ENCODE data around the gene SZT2.

Gene SZT2

DNA sequence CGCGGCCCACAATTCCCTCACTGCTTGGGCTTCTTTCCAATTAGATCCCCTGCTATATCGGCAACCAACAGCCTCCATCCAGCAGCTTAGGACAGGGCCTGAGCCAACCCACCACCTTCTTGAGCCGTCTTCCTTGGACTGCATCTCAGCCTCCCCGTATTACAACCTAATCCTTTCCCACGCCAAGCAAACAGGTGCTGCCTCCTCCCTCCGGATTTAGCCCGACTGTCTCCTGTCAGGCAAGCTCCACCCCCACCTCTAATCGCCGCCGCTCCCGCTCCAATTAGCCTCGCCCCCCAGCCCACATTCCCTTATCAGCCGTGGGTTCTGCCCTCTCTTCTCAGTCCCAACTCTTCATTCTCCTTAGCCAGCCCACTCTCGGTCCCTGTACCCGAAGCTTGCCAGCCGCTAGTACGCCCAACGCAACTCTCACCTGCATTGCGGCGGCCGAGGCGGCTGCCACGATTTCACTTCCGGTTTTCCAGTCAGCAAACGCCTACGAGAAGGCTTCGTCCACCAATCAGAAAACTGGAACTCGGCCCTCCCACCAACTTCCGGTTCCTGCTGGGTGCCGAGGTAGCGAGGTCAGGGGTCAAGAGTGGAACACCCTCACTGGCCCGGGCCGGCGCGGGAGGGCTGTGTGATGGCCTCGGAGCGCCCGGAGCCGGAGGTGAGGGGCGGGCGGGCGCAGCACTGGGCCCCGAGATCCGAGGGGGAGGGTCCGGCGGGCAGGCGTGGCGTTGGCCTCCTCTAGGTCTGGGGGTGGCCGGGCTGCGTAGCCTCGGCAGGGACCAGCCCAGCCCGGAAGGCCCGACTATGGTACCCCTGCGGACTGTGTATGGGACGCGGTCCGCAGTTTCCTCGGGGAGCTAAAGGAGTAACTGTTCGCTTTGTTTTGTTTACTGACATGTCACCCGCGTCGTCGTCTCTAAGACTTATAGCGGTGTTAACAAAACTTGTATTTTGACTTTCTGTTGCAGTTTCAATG, at the start of gene SZT2, which contains the start of gene MED8:
Gene SZT2, plus strand, starts transcription at position 574 of the 988 bp plus-strand sequence. Its CDS starts 70 bp downstream, at position 644.
Gene MED8, minus strand, starts transcription at position 475 of the 988 bp plus-strand sequence. Its CDS starts 36 bp downstream, at position 439.
- DNase-seq (ENCODE audit: extremely low read depth in 1 of 2, low read depth in 1 of 2), result peak; percentile 83 to 85

DNA sequence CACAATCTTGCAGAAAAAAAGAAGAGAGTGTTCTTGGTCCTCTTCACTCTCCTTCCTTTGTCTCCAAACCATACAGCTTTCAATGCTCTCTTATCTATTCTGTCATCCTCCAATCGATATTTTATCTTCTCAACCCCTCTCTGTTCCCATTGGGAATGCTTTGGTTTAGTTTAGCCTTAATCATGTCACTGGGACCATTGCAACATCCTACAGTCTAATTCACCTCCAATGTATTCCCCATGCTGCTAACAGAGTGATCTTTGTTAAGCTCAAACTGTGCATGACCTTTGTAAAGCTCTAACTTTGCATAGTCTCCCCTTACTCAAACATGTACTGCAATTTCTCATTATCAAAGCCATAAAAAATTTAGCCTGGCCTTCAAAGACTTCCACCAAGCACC, 49.1 kb upstream of the SZT2 start:
- no peak for DNase-seq (ENCODE audit: extremely low read depth in 1 of 2, low read depth in 1 of 2)

DNA sequence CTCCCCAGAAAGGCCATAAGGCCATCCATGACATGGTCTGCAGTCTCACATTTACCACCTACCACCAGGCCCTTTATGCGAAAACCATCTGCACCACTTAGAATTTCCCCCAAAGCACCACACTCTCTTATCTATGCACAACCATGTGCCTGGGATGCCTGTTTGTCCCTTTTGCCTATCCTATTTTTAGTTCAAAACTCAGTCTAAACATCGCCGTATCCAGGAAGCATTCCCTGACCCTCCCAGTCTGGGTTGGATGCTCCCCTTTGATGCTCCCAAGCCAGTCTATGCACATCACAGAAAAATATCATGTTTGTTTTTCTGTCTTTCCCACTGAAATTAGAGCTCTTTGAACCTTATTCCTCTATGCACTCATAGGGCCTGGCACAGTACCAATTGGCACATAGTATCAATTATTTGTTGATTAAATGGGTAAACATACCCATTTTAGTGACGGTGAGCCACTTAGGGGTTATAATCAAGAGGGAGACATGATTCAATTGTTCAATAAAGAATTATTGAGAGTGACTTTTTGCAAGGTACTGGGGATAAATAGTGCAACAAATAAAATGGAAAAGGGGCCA, 45.3 kb upstream of the SZT2 start:
- no peak for DNase-seq (ENCODE audit: extremely low read depth in 1 of 2, low read depth in 1 of 2)

DNA sequence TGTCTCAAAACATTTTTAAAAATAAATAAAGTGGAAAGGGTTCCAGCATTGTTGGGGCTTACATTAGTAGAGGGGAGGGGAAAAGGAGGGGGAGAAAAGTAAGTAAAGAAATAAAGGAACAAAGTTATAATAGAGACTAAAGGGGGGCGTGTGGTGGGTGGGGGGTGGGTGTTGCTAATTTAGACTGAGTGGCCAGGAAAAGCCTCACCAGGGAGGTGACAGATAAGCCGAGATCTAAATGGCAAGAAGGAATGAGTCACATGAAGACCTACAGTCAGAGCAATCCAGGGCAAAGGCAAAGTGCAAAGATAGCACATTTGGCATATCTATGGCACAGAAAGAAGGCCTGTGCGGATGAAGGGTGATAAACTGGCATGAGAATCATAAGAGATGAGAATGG, 44.6 kb upstream of the SZT2 start:
- DNase-seq (ENCODE audit: extremely low read depth in 1 of 2, low read depth in 1 of 2), result no peak

DNA sequence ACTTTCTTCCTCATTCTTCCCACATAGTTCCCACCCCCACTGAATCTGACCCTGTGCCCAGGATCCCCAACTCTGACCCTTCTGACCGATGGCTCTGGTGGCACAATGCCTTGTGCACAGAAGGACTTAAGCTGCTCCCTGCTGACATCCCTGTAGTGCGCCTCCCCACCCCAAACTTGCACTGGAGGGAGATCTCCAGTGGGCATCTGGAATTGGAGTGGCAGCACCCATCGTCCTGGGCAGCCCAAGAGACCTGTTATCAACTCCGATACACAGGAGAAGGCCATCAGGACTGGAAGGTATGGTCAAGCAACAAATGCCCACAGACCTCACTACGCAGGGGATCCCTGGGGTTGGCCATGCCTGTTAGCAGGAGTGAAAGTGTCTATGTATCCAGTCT, 43.1 kb upstream of the SZT2 start:
- DNase-seq (ENCODE audit: extremely low read depth in 1 of 2, low read depth in 1 of 2), result no peak

DNA sequence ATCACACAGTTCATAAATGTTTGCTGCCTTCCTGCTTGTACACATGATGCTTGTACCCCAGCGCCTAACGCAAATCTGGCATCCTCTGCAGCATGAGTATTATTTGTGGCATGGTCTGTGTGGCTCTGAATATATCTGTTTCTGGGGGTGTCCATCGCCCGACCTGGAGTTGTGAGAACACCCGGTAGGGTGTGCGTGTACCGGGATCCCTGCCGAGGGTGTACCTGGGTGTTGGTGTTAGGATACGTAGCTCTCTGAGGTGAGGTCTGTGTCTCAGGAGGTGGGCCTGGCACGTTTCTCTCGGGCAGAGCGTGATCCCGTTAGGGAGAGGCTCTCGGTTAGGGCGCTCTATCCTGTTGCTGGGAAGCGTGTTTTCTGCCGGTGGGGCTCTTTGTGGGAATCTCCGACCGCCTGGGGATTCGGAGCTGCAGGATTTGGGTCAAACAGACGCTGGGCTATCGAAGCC, 41.3 kb upstream of the SZT2 start:
- DNase-seq (ENCODE audit: extremely low read depth in 1 of 2, low read depth in 1 of 2), result no peak

DNA sequence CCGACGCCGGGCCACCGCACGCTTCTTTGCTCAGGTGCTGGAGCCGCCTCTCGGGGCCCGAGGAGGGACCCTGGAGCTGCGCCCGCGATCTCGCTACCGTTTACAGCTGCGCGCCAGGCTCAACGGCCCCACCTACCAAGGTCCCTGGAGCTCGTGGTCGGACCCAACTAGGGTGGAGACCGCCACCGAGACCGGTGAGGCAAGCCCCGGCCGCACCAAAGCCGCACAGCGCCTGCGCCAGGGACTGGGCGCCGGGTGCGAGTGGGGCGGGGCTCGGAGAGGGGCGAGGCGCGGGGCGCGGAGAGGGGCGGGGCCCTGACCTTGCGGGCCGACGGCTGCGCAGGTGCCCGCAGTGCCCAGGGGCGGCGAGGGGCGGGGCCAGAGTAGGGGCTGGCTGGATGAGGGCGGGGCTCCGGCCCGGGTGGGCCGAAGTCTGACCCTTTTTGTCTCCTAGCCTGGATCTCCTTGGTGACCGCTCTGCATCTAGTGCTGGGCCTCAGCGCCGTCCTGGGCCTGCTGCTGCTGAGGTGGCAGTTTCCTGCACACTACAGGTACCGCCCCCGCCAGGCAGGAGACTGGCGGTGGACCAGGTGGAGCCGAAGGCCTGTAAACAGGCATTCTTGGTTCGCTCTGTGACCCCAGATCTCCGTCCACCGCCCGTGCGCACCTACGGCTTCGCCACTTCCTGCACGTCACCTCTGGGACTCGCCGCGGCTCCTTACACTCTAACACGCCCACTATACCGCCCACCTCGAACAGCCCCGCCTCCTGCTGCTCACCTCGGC, 40.7 kb upstream of the SZT2 start:
- DNase-seq (ENCODE audit: extremely low read depth in 1 of 2, low read depth in 1 of 2), result peak in 1 of 2 donors; percentile 20

DNA sequence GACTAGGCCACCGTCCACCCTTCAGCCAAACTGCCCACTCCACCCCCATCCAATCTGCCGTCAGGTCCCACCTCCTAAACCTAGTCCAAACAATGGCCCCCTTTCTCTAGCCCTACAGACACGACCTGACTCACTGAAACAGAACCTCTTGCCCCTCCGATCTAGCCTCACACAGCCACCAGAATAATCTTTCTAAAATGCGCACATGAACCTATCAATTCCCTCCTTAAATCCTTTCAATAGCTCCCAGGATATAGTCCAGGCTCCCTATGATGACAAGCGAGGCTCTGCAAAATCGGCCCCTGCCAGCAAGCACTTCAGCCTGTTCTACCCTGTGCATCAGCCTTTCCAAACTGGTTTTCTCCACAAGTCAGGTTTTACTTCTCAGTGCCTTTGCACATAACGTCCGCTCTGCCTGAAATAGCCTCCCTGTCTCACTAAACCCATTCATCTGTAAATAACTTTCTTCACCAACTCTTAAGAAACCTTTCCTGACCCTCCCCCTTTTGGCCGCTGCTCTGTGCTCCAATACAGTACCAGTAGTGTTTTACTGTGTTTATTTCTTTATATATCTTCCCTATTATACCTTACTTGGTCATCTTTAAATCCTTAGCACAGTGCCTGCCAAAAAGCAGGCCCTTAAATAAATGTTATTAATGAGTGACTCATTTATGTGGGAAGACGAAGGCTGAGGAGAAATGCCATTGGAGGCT, 39.9 kb upstream of the SZT2 start:
- DNase-seq (ENCODE audit: extremely low read depth in 1 of 2, low read depth in 1 of 2), result no peak

DNA sequence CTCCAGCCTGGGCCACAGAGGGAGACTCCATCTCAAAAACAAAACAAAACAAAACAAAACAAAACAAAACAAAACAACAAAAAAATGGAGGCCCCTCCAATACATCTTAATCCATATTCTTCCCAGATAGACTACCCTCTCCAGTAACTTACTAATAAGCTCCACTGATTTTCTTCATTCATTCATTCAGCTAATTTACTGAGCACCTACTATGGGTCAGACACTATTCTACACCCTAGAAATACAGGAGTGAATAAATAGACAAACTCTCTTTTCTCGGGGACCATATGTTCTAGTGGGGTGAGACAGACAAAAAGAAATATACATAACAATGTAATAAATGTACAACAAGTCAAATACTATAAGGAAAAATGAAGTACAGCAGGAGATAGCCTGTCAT, 38.7 kb upstream of the SZT2 start:
- no peak for DNase-seq (ENCODE audit: extremely low read depth in 1 of 2, low read depth in 1 of 2)

DNA sequence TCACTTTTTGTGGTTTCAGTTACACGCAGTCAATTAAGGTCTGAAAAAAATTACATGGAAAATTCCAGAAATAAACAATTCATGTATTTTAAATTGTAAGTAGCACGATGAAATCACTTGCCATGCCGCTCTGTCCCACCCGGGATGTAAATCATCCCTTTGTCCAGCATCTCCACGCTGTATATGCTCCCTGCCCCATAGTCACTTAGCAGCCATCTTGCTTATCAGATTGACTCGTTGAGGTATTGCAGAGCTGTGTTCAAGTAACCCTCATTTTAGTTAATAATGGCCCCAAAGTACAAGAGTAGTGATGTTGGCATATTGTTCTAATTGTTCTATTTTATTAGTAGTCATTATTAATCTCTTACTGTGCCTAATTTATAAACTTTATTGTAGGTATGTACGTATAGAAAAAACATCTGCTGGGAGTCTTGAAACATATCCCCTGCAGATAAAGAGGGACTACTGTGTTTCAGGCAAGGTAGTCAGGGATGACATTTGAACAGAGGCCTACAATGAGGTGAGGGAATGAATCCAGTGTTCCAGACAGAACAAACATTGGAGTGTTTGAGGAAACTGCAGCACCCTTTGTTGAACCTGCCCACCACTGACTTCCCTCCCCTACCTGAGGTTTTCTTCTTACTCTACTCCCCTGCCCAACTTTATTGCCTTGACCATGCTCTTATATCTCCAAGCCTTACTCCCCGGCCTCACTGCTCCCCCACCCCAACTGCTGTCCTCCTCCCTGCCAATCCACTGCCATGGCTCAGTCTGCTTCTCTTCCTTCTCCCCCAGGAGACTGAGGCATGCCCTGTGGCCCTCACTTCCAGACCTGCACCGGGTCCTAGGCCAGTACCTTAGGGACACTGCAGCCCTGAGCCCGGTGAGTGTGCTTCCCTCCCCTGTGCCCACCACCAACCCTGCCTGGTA, 38.0 kb upstream of the SZT2 start:
- no peak for DNase-seq (ENCODE audit: extremely low read depth in 1 of 2, low read depth in 1 of 2)

DNA sequence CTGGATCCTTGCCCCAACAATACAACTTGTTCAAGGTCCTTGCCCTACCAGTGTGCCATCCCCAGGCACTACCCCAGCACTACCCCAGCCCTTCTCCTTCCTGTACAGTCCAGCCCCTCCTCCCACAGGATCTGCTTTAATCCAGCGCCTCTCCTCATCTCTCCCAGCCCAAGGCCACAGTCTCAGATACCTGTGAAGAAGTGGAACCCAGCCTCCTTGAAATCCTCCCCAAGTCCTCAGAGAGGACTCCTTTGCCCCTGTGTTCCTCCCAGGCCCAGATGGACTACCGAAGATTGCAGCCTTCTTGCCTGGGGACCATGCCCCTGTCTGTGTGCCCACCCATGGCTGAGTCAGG, 37.4 kb upstream of the SZT2 start:
- DNase-seq (ENCODE audit: extremely low read depth in 1 of 2, low read depth in 1 of 2), result no peak

DNA sequence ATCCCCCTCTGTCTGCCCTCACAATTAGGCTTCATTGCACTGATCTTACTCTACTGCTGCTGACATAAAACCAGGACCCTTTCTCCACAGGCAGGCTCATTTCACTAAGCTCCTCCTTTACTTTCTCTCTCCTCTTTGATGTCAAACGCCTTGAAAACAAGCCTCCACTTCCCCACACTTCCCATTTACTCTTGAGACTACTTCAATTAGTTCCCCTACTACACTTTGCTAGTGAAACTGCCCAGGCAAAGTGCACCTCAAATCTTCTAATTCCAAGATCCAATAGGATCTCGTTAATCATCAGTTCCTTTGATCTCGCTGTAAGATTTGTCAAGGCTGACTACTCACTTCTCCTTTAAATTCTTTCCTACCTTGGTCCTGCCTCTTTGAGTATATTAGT, 36.8 kb upstream of the SZT2 start:
- DNase-seq (ENCODE audit: extremely low read depth in 1 of 2, low read depth in 1 of 2), result no peak

DNA sequence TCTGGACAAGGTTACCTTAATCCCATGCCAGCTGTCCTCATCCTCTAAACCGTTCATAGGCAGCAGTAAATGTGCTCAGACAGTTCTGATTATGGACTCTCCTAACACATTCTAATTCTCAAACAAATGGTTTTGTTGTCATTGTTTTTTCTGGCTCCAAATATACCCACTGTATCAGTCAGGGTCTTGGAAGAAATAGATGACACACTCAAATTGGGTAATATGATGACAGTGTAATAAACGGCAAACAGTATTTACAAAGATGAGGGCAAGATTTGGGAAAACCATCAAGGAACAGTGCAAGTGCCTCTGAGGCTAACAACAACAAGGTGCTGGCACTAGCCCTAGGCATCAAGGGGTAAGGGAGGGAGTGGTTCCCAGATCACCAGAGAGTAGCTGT, 35.2 kb upstream of the SZT2 start:
- DNase-seq (ENCODE audit: extremely low read depth in 1 of 2, low read depth in 1 of 2), result no peak

DNA sequence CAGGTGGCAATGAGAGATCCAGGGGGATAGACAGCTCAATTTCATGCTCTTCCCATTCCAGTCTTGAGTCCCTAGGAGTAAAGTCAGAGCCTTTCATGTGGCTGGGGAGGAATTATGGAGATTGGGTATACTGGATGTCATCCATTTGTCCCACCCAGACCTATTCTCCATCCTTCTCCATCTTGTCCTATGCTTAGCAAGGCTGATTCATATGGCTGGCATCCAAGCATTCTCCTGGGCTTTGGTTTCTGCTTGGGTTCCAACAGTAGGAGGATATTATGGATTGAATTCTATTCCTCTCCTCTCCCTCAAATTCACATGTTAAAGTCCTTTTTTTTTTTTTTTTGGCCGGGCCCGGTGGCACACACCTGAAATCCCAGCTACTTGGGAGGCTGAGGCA, 34.8 kb upstream of the SZT2 start:
- no peak for DNase-seq (ENCODE audit: extremely low read depth in 1 of 2, low read depth in 1 of 2)

DNA sequence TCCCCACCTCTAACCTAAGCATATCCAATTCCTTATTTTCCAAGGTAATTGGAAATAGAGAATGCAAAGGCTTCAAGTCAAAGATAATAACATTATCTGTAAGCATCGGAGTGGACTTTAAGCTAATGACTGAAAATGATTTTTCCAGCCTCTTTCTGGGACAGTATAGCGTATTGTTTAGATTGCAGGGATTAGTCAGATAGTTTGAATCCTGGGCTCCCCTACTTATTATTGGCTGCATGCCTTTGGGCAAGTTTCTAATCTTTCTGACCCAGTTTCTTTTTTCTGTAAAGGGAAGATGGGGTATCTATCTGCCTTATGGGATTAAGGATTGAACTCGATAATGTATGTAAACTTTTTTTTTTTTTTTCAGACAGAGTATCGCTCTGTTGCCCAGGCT, 32.4 kb upstream of the SZT2 start:
- DNase-seq (ENCODE audit: extremely low read depth in 1 of 2, low read depth in 1 of 2), result no peak

DNA sequence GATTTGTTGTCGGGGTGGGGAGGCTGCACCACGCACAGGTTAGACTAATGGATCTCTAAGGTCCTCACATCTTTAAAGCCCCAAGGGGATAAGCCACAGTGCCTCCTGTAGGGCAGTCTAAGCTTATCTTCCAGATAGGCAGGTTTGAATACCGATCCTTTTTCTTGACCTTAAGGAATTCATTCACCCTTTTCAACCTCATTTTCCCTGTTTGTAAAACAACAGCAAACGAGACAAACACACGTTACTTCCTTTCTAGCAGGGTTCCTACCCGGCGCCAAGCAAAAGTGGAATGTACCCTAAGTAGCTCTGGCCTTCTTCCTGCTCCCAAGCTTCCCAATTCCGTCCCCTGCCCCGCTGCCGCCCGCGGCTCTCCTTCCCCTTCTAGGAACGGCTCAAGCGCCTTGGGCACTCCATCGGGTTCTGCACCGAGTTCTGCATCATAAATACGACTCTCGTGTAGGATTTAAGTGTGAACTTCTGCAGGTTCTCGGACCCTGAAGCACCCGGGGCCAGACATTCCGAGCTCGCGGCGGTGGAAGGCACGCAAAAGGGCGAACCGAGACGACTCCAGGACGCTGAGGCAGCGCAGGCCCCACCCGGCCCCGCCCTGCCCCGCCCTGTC, 31.5 kb upstream of the SZT2 start:
- no peak for DNase-seq (ENCODE audit: extremely low read depth in 1 of 2, low read depth in 1 of 2)

DNA sequence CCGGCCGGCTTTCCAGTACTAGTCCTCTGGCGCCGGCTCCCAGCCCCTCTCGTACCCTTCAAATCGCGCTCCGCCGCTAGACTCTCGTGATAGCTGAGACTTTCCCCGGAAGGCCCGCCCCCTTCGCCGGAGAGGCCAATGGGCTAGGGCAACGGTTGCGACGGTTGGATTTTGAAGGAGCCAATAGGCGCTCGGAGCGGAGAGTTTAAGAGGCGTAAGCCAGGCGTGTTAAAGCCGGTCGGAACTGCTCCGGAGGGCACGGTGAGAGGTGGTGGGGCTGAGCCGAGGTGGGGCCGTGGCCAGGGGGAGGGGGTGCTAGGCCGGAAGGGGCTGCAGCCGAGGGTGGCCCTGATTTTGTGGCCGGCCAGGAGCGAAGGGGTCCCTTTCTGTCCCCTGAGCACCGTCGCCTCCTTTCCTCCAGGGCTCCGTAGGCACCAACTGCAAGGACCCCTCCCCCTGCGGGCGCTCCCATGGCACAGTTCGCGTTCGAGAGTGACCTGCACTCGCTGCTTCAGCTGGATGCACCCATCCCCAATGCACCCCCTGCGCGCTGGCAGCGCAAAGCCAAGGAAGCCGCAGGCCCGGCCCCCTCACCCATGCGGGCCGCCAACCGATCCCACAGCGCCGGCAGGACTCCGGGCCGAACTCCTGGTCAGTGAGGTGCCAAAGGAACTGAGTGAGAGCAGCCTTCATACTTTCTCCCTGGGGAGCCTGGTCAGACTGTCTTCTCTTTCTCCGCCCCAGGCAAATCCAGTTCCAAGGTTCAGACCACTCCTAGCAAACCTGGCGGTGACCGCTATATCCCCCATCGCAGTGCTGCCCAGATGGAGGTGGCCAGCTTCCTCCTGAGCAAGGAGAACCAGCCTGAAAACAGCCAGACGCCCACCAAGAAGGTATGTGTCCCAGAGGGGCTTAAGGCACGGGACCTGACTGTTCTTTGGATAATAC, 30.7 kb upstream of the SZT2 start, which contains the start of gene CDC20:
Gene CDC20, plus strand, starts transcription at position 236 of the 948 bp plus-strand sequence. Its CDS starts 235 bp downstream, at position 471.
- peak; percentile 89 to 95 for DNase-seq (ENCODE audit: extremely low read depth in 1 of 2, low read depth in 1 of 2)

DNA sequence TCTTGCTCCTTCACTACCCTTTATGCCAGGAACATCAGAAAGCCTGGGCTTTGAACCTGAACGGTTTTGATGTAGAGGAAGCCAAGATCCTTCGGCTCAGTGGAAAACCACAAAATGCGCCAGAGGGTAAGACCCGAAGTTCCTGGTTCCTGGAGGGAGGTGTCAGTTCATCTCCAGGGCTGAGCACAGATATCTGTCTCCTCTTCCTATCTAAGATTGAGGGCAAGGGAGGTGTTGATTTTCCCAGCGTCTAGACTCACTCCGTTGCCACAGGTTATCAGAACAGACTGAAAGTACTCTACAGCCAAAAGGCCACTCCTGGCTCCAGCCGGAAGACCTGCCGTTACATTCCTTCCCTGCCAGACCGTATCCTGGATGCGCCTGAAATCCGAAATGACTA, 30.0 kb upstream of the SZT2 start:
- no peak for DNase-seq (ENCODE audit: extremely low read depth in 1 of 2, low read depth in 1 of 2)

Measured in activated CD8-positive, alpha-beta memory T cell treated with anti-CD3 and anti-CD28 coated beads for 1 hour (primary cell).